ENCODE results near the gene RNF31. TPM values are rescaled to one million over a fixed set of nuclear protein-coding genes. Genes with fewer than 3 reads are reported as not detected.
A peak's percentile ranks its signal among the peaks of the same experiment; 100 is the strongest.

The RNF31 gene
- total and polyA plus RNA-seq, 2 of the 13 experiments (the other 11 are each of a cell fraction or from before 2014, with no cell fraction given), result 48.2 to 86.8 TPM

DNA sequence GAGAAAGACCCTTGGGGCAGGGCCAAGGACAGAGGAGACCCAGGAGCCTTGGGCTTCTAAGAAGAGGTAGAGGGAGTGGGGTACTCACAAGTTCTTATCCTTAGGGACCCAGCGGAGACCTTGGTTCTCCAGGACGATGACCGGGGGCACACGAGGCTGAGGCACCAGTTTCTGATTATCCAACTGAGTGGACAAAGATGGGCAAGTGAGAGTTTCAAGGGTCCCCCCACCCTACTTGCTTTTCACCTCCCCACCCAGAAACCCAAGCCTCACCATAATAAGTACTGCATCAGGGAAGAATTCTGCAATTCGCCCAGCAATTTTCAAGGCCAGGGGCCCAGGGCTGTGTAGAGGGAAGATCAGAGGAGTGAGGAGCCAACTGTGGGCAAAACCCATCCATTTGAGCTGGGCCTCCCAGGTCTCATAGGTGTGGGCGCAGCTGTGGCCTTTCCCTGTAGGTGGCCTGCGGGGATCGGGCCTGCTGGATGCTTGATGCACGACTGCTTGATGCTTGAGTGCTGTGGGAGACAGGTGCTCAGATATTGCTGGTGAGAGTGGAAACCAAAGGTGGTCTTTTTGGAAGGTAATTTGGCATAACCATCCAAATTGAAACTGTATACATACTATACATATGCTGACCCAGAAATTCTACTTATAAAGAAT lies 7.9 kb upstream of the RNF31 start (continued):
- no peak for TF ChIP-seq SP1 (IDR thresholded peaks at IDR 0.05)
- no peak for TF ChIP-seq SP1 (CRISPR knock-in tag; IDR thresholded peaks at IDR 0.05)
- no peak for TF ChIP-seq SOX13 (IDR thresholded peaks at IDR 0.05)
- no peak for TF ChIP-seq SOX13 (CRISPR knock-in tag; conservative IDR thresholded peaks at IDR 0.05 in 1 of 2, IDR thresholded peaks at IDR 0.05 in 1 of 2)
- no peak for TF ChIP-seq HDAC6 (IDR thresholded peaks at IDR 0.05; ENCODE audit: low read depth, low read length)
- no peak for TF ChIP-seq JARID2 (CRISPR knock-in tag; IDR thresholded peaks at IDR 0.05; ENCODE audit: insufficient replicate concordance)
- TF ChIP-seq, protein P1, sequence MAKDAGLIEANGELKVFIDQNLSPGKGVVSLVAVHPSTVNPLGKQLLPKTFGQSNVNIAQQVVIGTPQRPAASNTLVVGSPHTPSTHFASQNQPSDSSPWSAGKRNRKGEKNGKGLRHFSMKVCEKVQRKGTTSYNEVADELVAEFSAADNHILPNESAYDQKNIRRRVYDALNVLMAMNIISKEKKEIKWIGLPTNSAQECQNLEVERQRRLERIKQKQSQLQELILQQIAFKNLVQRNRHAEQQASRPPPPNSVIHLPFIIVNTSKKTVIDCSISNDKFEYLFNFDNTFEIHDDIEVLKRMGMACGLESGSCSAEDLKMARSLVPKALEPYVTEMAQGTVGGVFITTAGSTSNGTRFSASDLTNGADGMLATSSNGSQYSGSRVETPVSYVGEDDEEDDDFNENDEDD (CRISPR knock-in tag; IDR thresholded peaks at IDR 0.05; ENCODE audit: borderline replicate concordance), result peak; percentile 35; the same call in 1 of the 2 replicates
- TF ChIP-seq, protein P2, sequence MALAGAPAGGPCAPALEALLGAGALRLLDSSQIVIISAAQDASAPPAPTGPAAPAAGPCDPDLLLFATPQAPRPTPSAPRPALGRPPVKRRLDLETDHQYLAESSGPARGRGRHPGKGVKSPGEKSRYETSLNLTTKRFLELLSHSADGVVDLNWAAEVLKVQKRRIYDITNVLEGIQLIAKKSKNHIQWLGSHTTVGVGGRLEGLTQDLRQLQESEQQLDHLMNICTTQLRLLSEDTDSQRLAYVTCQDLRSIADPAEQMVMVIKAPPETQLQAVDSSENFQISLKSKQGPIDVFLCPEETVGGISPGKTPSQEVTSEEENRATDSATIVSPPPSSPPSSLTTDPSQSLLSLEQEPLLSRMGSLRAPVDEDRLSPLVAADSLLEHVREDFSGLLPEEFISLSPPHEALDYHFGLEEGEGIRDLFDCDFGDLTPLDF (CRISPR knock-in tag; IDR thresholded peaks at IDR 0.05), result no peak
- TF ChIP-seq, protein P3, sequence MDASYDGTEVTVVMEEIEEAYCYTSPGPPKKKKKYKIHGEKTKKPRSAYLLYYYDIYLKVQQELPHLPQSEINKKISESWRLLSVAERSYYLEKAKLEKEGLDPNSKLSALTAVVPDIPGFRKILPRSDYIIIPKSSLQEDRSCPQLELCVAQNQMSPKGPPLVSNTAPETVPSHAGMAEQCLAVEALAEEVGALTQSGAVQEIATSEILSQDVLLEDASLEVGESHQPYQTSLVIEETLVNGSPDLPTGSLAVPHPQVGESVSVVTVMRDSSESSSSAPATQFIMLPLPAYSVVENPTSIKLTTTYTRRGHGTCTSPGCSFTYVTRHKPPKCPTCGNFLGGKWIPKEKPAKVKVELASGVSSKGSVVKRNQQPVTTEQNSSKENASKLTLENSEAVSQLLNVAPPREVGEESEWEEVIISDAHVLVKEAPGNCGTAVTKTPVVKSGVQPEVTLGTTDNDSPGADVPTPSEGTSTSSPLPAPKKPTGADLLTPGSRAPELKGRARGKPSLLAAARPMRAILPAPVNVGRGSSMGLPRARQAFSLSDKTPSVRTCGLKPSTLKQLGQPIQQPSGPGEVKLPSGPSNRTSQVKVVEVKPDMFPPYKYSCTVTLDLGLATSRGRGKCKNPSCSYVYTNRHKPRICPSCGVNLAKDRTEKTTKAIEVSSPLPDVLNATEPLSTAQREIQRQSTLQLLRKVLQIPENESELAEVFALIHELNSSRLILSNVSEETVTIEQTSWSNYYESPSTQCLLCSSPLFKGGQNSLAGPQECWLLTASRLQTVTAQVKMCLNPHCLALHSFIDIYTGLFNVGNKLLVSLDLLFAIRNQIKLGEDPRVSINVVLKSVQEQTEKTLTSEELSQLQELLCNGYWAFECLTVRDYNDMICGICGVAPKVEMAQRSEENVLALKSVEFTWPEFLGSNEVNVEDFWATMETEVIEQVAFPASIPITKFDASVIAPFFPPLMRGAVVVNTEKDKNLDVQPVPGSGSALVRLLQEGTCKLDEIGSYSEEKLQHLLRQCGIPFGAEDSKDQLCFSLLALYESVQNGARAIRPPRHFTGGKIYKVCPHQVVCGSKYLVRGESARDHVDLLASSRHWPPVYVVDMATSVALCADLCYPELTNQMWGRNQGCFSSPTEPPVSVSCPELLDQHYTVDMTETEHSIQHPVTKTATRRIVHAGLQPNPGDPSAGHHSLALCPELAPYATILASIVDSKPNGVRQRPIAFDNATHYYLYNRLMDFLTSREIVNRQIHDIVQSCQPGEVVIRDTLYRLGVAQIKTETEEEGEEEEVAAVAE (CRISPR knock-in tag; IDR thresholded peaks at IDR 0.05; ENCODE audit: borderline replicate concordance), result no peak
- TF ChIP-seq HOXA9 (CRISPR knock-in tag; IDR thresholded peaks at IDR 0.05; ENCODE audit: borderline replicate concordance), result no peak
- TF ChIP-seq DPF2 (CRISPR knock-in tag; IDR thresholded peaks at IDR 0.05; ENCODE audit: borderline replicate concordance, low read depth), result no peak
- no peak for TF ChIP-seq HMG20A (CRISPR knock-in tag; IDR thresholded peaks at IDR 0.05; ENCODE audit: borderline replicate concordance)
- TF ChIP-seq, protein P4, sequence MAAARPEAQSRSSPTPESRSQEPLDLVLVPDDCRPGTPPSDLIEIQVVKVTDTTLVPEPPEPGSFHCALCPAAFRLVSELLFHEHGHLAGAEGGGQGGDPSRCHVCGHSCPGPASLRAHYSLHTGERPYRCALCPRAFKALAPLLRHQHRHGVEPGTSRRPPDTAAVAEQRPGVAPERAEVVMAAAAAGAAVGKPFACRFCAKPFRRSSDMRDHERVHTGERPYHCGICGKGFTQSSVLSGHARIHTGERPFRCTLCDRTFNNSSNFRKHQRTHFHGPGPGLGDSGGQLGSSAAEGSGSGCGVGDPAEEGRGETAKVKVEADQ (CRISPR knock-in tag; IDR thresholded peaks at IDR 0.05; ENCODE audit: borderline replicate concordance), result 0 out of 2 replicates have a peak, but pooled peaks have one; percentile 73
- no peak for TF ChIP-seq PHF20 (CRISPR knock-in tag; IDR thresholded peaks at IDR 0.05)
- peak; percentile 55; the same call in 1 of the 2 replicates for TF ChIP-seq KDM2A (CRISPR knock-in tag; IDR thresholded peaks at IDR 0.05; ENCODE audit: borderline replicate concordance, low read depth)
- no peak for TF ChIP-seq ZNF674 (CRISPR knock-in tag; IDR thresholded peaks at IDR 0.05; ENCODE audit: low read depth)
- TF ChIP-seq, protein P5, sequence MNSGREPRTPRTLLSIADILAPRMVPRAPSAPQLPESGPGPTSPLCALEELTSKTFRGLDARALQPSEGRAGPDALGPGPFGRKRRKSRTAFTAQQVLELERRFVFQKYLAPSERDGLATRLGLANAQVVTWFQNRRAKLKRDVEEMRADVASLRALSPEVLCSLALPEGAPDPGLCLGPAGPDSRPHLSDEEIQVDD (CRISPR knock-in tag; IDR thresholded peaks at IDR 0.05; ENCODE audit: borderline replicate concordance), result 0 out of 2 replicates have a peak, but pooled peaks have one; percentile 11
- TF ChIP-seq RXRB (CRISPR knock-in tag; IDR thresholded peaks at IDR 0.05; ENCODE audit: borderline replicate concordance), result peak; percentile 33; the same call in 1 of the 2 replicates
- TF ChIP-seq ZNF557 (CRISPR knock-in tag; IDR thresholded peaks at IDR 0.05), result no peak
- no peak for TF ChIP-seq RARG (CRISPR knock-in tag; IDR thresholded peaks at IDR 0.05; ENCODE audit: low read depth)
- TF ChIP-seq NFE2L2 (IDR thresholded peaks at IDR 0.05; ENCODE audit: low read length), result peak; percentile 8; the same call in 1 of the 2 replicates
- no peak for TF ChIP-seq ZNF841 (CRISPR knock-in tag; IDR thresholded peaks at IDR 0.05; ENCODE audit: borderline replicate concordance)

All from HepG2 (cell line).